ENCODE data around the gene IPMK.
"Not testable (repeated sequence)": the region's sequence is repeated elsewhere in the genome, so short reads cannot be mapped to it uniquely, and the experiment has no call there.

Gene IPMK

GRCh38 chr10:58258977-58259692 lies 8.6 kb downstream of the IPMK start:
- ATAC-seq: no peak
- TF ChIP-seq ZFP30 (CRISPR knock-in tag; IDR thresholded peaks at IDR 0.05) (no peak), CSRNP3 (CRISPR knock-in tag; IDR thresholded peaks at IDR 0.05) (no peak), CREB5 (CRISPR knock-in tag; IDR thresholded peaks at IDR 0.05; ENCODE audit: low read depth) (no peak), ZNF8 (CRISPR knock-in tag; IDR thresholded peaks at IDR 0.05) (no peak), TSHZ2 (CRISPR knock-in tag; IDR thresholded peaks at IDR 0.05) (no peak), ARNTL (CRISPR knock-in tag; IDR thresholded peaks at IDR 0.05; ENCODE audit: borderline replicate concordance, low read depth) (no peak), ESRRG (CRISPR knock-in tag; IDR thresholded peaks at IDR 0.05) (no peak), BACH2 (CRISPR knock-in tag; IDR thresholded peaks at IDR 0.05; ENCODE audit: borderline replicate concordance) (no peak), POU6F1 (CRISPR knock-in tag; IDR thresholded peaks at IDR 0.05; ENCODE audit: borderline replicate concordance, low read depth) (no peak), SNAI2 (CRISPR knock-in tag; IDR thresholded peaks at IDR 0.05) (no peak), ISL1 (CRISPR knock-in tag; IDR thresholded peaks at IDR 0.05) (no peak), TCF4 (CRISPR knock-in tag; IDR thresholded peaks at IDR 0.05; ENCODE audit: borderline replicate concordance) (no peak), PATZ1 (CRISPR knock-in tag; IDR thresholded peaks at IDR 0.05; ENCODE audit: borderline replicate concordance) (no peak), ZNF70 (CRISPR knock-in tag; IDR thresholded peaks at IDR 0.05) (no peak), PPARA (CRISPR knock-in tag; IDR thresholded peaks at IDR 0.05; ENCODE audit: borderline replicate concordance) (no peak), OSR1 (CRISPR knock-in tag; IDR thresholded peaks at IDR 0.05) (no peak), ZNF565 (CRISPR knock-in tag; conservative IDR thresholded peaks at IDR 0.05; ENCODE audit: low read depth) (no peak), TOX (CRISPR knock-in tag; IDR thresholded peaks at IDR 0.05; ENCODE audit: borderline replicate concordance) (no peak), ZFP3 (CRISPR knock-in tag; IDR thresholded peaks at IDR 0.05) (no peak)

- ATAC-seq: not testable (repeated sequence)
Observed at GRCh38 chr10:58256013-58256780, 11.5 kb downstream of the IPMK start.

GRCh38 chr10:58254644-58255043 lies 13.1 kb downstream of the IPMK start:
- TF ChIP-seq CSRNP3 (CRISPR knock-in tag; IDR thresholded peaks at IDR 0.05) (no peak), ARNTL (CRISPR knock-in tag; IDR thresholded peaks at IDR 0.05; ENCODE audit: borderline replicate concordance, low read depth) (no peak), ZNF70 (CRISPR knock-in tag; IDR thresholded peaks at IDR 0.05) (no peak), PPARA (CRISPR knock-in tag; IDR thresholded peaks at IDR 0.05; ENCODE audit: borderline replicate concordance) (no peak), ESRRG (CRISPR knock-in tag; IDR thresholded peaks at IDR 0.05) (no peak), OSR1 (CRISPR knock-in tag; IDR thresholded peaks at IDR 0.05) (no peak), CSDC2 (CRISPR knock-in tag; IDR thresholded peaks at IDR 0.05) (no peak)
- no peak for ATAC-seq
